Right lobe of liver (tissue), 6 donors: ENCODE results near the gene SPSB3. TPM values are rescaled to one million over a fixed set of nuclear protein-coding genes. Genes with fewer than 3 reads are reported as not detected.
"Not testable (repeated sequence)": the region's sequence is repeated elsewhere in the genome, so short reads cannot be mapped to it uniquely, and the experiment has no call there.

Experiments used
- ATAC-seq, 4 donors: fragments of 200-7000 bp; cut with Tn5 transposase; one replicate each; pipeline ENCODE4 v1.9.1; 2020; ENCODE audit warnings: mild to moderate bottlenecking in 4 of 4, moderate library complexity in 4 of 4
- DNase-seq, 3 donors: peaks; one replicate each; pipeline ENCODE4 v3.0.0-alpha.2; 2020
- H3K27ac ChIP-seq, 3 donors: fragments of 200-600 bp; one replicate each; pipeline ENCODE4 v1.8.0; 2022
- H3K27me3 ChIP-seq, 2 donors: fragments of 200-600 bp; one replicate each; pipeline ENCODE4 v1.8.0; 2022
- H3K36me3 ChIP-seq, 4 donors: fragments of 200-600 bp; sonication (generic) in 1 of 4; one replicate each; pipeline versions ENCODE4 v1.5.1 to v1.8.0; 2017 to 2022; ENCODE audit warnings: control low read depth in 1 of 4
- H3K4me1 ChIP-seq, 4 donors: fragments of 200-600 bp; sonication (generic) in 1 of 4; one replicate each; pipeline versions ENCODE4 v1.5.1 to v1.8.0; 2017 to 2022; ENCODE audit warnings: control low read depth in 1 of 4
- H3K4me3 ChIP-seq, 3 donors: fragments of 200-600 bp; one replicate each; pipeline ENCODE4 v1.8.0; 2022
- H3K9me3 ChIP-seq, 4 donors: fragments of 200-600 bp; sonication (generic) in 1 of 4; one replicate each; pipeline versions ENCODE4 v1.5.1 to v1.8.0; 2017 to 2022; ENCODE audit warnings: control low read depth in 1 of 4
- CTCF ChIP-seq, 4 donors: fragments of 200-600 bp in 3 of 4; fragments of 450-650 bp in 1 of 4; IDR thresholded peaks; one replicate each; pipeline versions ENCODE4 v1.5.1 to v1.8.0; 2016 to 2022; ENCODE audit warnings: antibody characterized with exemption in 4 of 4, mild to moderate bottlenecking in 2 of 4
- POLR2A ChIP-seq: fragments of 450-650 bp; IDR thresholded peaks from one replicate; pipeline ENCODE4 v1.6.1; 2017; ENCODE audit warnings: antibody characterized with exemption, mild to moderate bottlenecking
- WGBS: methylation state at CpG from one replicate; pipeline ENCODE4 v1.1.6; 2018; ENCODE audit warnings: low coverage, low lambda C conversion rate; ENCODE audit not compliant: insufficient coverage; ENCODE audit errors: missing lambda C conversion rate; 5-methylcytosine and 5-hydroxymethylcytosine counted together
- intact Hi-C, 2 donors: fragments of 100-400 bp; cut with DNase I; formaldehyde crosslinking; loops; one replicate each; pipeline versions ENCODE4 v1.11.2 to v1.14.1; 2022
- total RNA-seq, 6 experiments: library from RNA; depleted of rRNA in 2 of 6; stranded (reverse); fragments of >200 nt in 2 of 6; fragmentation: NEBNext Ultra II Directional in 3 of 6; extraction: Animal tissue kit (Norgen Biotek cat#: 25700) in 3 of 6; gene quantifications; one replicate each; pipeline versions ENCODE4 v1.1.0 to v1.2.4, GENCODE V29; 2016 to 2023
- donor health status: DM: no; HTN: yes; CAD: no.
- donor health status: DM: no; HTN: no; CAD: no.
- donor health status: DM: no; HTN: no; CAD: no.
- donor health status: DM: no; HTN: yes; CAD: no.
- donor health status: DM: no; HTN: yes; CAD: no.

SPSB3 gene
- total RNA-seq, 6 experiments from 2014 or later: 18.6 to 42.5 (median 34.5) TPM

DNA sequence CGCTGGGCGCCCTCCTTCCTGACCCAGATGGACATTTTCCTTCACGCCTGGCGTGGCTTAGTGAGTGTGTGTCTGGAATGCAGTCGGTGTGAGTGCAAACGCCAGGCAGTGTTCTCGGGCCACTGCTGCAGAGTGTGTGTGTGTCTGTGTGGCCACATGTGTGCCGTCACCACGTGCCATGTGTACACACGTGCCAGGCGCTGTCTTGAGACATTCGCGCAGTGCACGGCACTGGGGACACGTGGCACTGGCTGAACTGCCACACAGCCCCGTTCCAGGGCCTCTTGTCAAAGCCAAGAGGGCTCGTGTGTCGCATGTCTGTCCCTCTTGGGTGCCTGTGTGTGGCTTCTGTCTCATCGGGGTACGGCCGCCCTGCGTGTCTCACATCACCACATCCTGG, 47.6 kb downstream of the SPSB3 start:
- Histone ChIP-seq H3K4me1 (no peaks in the 10 kb centered on the region), H3K36me3 (peaks cover 0 to 17% (median 5%) of the 10 kb centered on the region in 4 donors), H3K4me3 (no peak overlapping the region), H3K27me3 (no peaks in the 10 kb centered on the region), H3K27ac (no peak overlapping the region), H3K9me3 (no peaks in the 10 kb centered on the region)
- no peak for ATAC-seq
- TF ChIP-seq POLR2A (no peak), CTCF (IDR thresholded peaks at IDR 0.05) (no peak)
- 100% methylated on average over 7 of the region's 22 CpGs for WGBS
- intact Hi-C loops: no loop called here
- no peak for DNase-seq

DNA sequence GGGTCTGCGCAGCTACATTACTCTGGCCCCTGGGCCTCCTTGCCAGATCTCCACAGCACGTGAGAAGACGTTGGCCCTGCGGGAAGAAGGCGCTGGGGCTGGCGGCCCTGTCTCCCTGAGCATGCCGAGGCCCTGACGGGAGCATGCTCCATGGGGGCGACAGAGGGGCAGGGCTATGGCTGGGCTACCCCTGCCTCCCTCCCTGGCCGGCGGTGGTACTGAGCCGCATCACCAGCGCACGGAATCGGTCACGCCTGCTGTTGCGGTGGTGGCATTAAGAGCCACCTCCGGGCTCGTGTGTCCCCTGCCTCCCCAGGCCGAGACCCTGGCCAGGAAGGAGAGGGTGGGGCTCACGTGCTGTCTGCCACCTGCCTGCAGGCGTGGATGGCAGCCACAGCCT, 48.2 kb downstream of the SPSB3 start:
- peaks cover 0 to 22% (median 7%) of the 10 kb centered on the region in 4 donors for H3K36me3 ChIP-seq
- WGBS: 80% methylated on average over 1 of the region's 22 CpGs
- ATAC-seq (peak in 1 of 4 donors; percentile 28), DNase-seq (no peak)
- TF ChIP-seq CTCF (IDR thresholded peaks at IDR 0.05) (no peak), POLR2A (no peak)
- intact Hi-C loops: no loop called here
- no peaks in the 10 kb centered on the region for H3K4me1 ChIP-seq
- H3K9me3 ChIP-seq: no peaks in the 10 kb centered on the region
- no peak overlapping the region for H3K4me3 ChIP-seq
- H3K27me3 ChIP-seq: no peaks in the 10 kb centered on the region
- no peak overlapping the region for H3K27ac ChIP-seq

- H3K4me3 ChIP-seq, DNase-seq, H3K9me3 ChIP-seq, ATAC-seq, H3K4me1 ChIP-seq, intact Hi-C loops, H3K27me3 ChIP-seq, H3K27ac ChIP-seq: not testable (repeated sequence)
- peaks cover 0 to 29% (median 8%) of the 10 kb centered on the region in 4 donors for H3K36me3 ChIP-seq
- WGBS: no CpG with 5 or more reads among the region's 21 CpGs
These were observed 49.8 kb downstream of the SPSB3 start for GRCh38 chr16:1732551-1732987.

DNA sequence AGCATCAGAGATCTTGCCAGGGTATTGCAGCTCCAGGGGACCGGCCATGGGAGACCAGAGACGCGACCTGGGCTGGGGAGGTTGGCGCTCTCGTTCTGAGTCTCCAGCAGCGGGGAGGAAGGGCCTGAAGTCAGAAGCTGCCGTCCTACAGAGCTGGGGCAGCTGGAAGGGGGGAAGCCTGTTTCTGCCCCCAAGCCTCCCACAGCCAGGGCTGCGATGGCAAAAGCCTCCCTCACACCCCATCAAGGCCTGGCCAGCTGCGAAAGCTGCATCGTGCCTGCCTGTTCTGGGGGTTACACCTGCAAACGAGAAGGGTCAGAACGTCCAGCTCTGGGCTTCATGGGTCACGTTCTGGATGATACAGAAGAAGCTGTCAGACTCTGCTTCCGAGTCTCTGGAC, 50.3 kb downstream of the SPSB3 start:
- intact Hi-C loops: no loop called here
- Histone ChIP-seq H3K27ac (no peak overlapping the region), H3K4me1 (no peaks in the 10 kb centered on the region), H3K36me3 (peaks cover 0 to 29% (median 8%) of the 10 kb centered on the region in 4 donors), H3K9me3 (no peaks in the 10 kb centered on the region), H3K4me3 (no peak overlapping the region), H3K27me3 (no peaks in the 10 kb centered on the region)
- DNase-seq (no peak), ATAC-seq (no peak)
- no peak for TF ChIP-seq POLR2A
- no peak for TF ChIP-seq CTCF (IDR thresholded peaks at IDR 0.05)
- 100% methylated on average over 2 of the region's 14 CpGs for WGBS

DNA sequence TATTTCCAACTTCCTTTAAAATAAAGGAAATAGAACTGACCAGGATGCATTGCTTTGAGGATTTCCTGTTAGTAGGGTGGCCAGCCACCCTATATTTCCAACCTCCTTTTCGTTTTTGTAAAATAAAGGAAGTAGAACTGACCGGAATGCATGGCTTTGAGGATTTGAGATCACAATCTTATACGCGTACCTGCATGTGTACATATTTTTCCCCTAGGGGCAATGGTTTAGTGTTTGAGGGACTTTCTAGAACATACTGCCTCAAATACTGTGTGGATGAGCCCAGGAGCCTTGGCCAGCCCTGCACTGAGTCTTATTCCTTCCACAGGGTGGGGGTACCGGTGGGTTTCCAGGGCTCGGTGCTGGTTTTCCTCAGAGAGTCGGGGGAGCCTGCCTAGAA, 50.8 kb downstream of the SPSB3 start:
- intact Hi-C loops: no loop called here
- no peak for ATAC-seq
- H3K27ac ChIP-seq: no peak overlapping the region
- no peaks in the 10 kb centered on the region for H3K9me3 ChIP-seq
- no peaks in the 10 kb centered on the region for H3K27me3 ChIP-seq
- WGBS: 73% methylated on average over 4 of the region's 7 CpGs
- H3K4me1 ChIP-seq: no peaks in the 10 kb centered on the region
- peaks cover 0 to 30% (median 8%) of the 10 kb centered on the region in 4 donors for H3K36me3 ChIP-seq
- no peak for TF ChIP-seq CTCF (IDR thresholded peaks at IDR 0.05)
- no peak for TF ChIP-seq POLR2A
- no peak for DNase-seq
- no peak overlapping the region for H3K4me3 ChIP-seq
